ENCODE results near the gene CSTB.

Gene CSTB

GRCh38 chr21:43752758-43753438 lies 23.2 kb downstream of the CSTB start:
- in situ Hi-C loops (cut with HindIII; ENCODE audit: low sequenced_read_pairs), result no loop called here

DNA sequence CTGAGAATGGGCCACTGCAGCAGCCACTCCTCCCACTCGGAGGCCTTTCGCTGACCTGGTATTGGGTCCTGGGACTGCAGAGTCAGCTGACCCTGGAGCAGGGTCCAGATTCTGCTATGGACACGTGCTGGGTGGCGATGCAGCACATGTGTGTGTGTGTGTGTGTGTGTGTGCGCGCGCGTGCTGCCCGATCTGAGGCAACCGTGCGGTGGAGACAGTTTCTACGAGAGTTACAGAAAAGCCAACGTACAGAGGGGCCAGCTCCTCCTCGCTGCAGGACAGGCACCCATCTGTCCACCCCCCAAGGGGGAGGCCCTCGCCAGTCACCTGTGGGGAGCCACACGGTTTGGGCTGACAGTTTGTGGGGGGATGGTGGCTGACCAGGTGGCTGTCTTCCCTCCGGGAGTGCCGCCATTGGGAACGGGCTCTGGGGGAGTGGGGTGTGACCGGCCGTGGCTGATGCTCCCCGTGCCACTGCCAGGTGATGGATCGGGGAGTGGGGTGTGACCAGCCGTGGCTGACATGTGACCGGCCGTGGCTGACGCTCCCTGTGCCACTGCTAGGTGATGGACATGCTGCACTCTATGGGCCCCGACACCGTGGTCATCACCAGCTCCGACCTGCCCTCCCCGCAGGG lies 24.0 kb downstream of the CSTB start:
- in situ Hi-C loops (cut with HindIII; ENCODE audit: low sequenced_read_pairs), result no loop called here

GRCh38 chr21:43750339-43751033 lies 25.6 kb downstream of the CSTB start:
- in situ Hi-C loops (cut with HindIII; ENCODE audit: low sequenced_read_pairs), result no loop called here

- in situ Hi-C loops (cut with HindIII; ENCODE audit: low sequenced_read_pairs), result no loop called here
Observed at GRCh38 chr21:43749651-43750262, 26.4 kb downstream of the CSTB start.

DNA sequence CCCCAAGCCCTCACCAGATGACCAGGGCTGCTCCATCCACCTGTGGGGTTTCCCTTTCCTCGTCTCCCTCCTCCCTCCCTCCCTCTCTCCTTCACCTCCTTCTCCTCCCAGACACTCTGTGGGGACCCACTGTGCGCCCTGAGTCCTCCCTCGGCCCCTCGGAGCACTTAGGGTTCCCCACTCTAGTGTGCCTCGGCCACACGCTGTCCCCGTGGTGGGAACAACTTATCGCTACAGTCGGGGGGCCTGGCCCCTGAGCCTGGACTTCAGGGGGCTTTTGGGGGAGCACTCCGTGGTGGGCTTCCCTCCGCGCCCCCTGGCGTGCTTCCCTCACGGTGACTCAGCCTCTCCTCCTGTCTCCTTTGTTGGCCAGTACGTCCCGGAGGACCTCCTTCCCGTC lies 27.5 kb downstream of the CSTB start:
- in situ Hi-C loops (cut with HindIII; ENCODE audit: low sequenced_read_pairs), result no loop called here

DNA sequence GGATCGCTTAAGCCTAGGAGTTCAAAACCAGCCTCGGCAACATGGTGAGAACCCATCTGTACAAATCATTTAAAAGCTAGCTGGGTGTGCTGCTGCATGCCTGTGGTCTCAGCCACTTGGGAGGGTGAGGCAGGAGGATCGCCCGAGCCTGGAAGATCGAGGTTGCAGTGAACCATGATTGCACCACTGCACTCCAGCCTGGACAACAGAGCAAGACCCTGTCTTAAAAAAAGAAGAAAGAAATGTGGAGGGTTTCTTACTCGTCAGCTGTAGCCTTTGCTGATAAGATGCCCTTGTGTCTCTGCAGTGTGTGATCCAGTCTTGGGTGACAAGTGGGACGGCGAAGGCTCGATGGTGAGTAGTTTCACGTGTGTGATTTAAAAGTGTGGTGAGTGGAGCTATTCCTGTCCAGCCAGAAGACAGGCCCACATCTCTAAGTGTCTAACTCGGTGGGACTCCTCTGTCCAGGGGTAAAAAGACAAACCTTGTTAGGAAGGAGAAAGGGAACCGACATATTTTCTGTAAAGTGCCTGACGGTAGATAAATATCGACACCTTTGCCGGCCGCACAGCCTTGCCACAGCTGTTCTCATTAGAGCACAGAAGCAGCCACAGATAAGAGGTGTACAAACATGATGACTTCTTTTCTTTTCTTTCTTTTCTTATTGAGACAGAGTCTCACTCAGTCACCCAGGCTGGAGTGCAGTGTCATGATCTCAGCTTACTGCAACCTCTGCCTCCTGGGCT lies 30.2 kb downstream of the CSTB start:
- in situ Hi-C loops (cut with HindIII; ENCODE audit: low sequenced_read_pairs), result no loop called here

GRCh38 chr21:43744725-43745124 lies 31.4 kb downstream of the CSTB start:
- in situ Hi-C loops (cut with HindIII; ENCODE audit: low sequenced_read_pairs), result no loop called here

- in situ Hi-C loops (cut with HindIII; ENCODE audit: low sequenced_read_pairs), result no loop called here
Observed at GRCh38 chr21:43743947-43744346, 32.2 kb downstream of the CSTB start.

GRCh38 chr21:43741423-43742096 lies 34.5 kb downstream of the CSTB start:
- in situ Hi-C loops (cut with HindIII; ENCODE audit: low sequenced_read_pairs), result no loop called here

- in situ Hi-C loops (cut with HindIII; ENCODE audit: low sequenced_read_pairs), result no loop called here
Observed at GRCh38 chr21:43740497-43741156, 35.5 kb downstream of the CSTB start.

DNA sequence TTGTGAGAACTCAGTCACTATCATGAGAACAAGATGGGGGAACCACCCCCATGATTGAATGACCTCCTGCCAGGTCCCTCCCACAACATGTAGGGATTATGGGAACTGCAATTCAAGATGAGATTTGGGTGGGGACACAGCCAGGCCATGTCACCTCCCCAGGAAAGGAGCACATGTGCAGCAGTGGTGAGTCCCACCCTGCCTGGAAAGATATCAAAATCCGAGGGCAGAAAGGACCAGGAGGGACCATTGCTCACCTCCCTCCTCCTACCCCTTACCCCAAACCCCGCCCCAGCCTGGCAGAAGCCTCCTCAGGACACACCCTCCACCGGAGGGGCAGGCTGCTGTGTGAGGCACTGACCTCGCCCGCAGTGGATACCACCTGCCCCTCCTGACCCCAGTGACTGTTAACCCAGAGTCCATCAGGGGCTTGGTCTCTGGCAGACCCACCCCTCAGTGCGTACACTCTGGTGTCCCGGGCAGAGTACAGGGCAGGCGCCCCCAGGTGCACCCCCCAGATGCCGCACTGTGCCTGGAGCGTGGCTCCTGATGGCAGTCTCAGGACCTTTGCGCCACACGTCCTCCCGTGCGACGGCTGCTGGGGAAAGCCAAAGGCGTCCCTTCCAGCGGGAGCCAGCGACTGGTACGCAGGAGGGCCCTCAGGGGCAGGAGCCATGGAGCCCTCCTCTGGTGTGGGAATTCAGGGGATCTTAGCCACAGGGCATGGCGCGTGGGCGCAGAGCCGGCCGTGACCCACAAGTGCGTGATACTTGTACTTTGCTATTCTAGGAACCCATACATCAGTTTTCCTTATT lies 36.3 kb downstream of the CSTB start:
- in situ Hi-C loops (cut with HindIII; ENCODE audit: low sequenced_read_pairs), result no loop called here

GRCh38 chr21:43737158-43737950 lies 38.8 kb downstream of the CSTB start:
- in situ Hi-C loops (cut with HindIII; ENCODE audit: low sequenced_read_pairs), result no loop called here

- in situ Hi-C loops (cut with HindIII; ENCODE audit: low sequenced_read_pairs), result no loop called here
Observed at GRCh38 chr21:43736224-43736883, 39.8 kb downstream of the CSTB start.

DNA sequence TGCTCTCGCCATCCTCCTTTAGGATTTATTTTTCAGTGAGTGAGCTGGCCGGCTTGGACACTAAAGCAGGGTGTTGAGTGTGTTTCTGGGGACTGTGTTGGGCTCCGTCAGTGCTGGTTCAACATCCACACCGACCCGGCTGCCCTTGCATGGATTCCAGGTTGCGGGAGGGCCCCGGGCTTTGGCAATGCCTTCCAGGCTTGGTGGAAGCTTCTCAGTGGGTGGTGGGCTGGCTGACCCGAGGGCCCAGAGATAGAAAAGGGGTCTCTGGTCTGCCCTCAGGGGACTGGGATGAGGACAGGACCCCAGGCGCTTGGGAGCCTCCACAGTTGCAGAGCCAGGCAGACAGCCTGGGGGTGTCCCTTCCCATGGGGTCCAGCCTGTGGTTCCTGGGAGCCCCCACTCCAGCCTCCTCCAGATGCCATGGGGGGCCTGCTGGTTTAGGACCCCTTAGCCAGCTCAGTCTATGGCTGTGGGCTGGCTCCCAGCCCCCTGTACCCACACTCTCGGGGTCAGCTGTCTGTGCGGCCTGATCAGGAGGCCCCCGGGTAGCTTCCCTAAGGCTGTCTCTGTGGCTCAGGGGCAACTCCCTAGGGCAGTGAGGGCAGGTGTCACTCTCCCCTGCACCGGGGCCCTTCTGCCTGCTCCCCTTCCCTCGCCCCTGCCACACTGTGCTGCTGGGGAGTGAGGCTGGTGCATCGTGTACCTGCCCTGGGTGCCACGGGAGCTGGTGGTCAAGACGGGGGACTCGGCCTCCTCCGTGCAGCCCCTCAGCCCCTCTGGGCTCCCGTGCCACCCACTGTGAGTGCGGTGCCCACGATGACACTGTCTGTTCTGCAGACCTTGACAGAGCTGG lies 40.6 kb downstream of the CSTB start:
- in situ Hi-C loops (cut with HindIII; ENCODE audit: low sequenced_read_pairs), result no loop called here

- in situ Hi-C loops (cut with HindIII; ENCODE audit: low sequenced_read_pairs), result no loop called here
Observed at GRCh38 chr21:43734928-43735229, 41.2 kb downstream of the CSTB start.

- in situ Hi-C loops (cut with HindIII; ENCODE audit: low sequenced_read_pairs), result no loop called here
Observed at GRCh38 chr21:43734131-43734927, 41.8 kb downstream of the CSTB start.
